B cell (primary cell): ENCODE results near the gene NOC2L. TPM values are rescaled to one million over a fixed set of nuclear protein-coding genes. Genes with fewer than 3 reads are reported as not detected.

Experiments
- ATAC-seq: fragments of 200-7000 bp; cut with Tn5 transposase; one replicate; pipeline ENCODE4 v1.10.0; 2021; ENCODE audit warnings: low read depth, mild to moderate bottlenecking, moderate number of reproducible peaks, moderate library complexity
- CTCF ChIA-PET: fragments of 350-600 bp; sonication (Branson Sonifier 250); formaldehyde crosslinking; loops from one replicate; lab custom pipeline; 2021; ENCODE audit warnings: antibody characterized with exemption, inconsistent platforms; lab: Charles Lee
- POLR2A ChIA-PET: fragments of 350-600 bp; sonication (Branson Sonifier 250); formaldehyde crosslinking; loops from one replicate; lab custom pipeline; 2021; ENCODE audit warnings: antibody characterized with exemption; lab: Charles Lee
- DNase-seq: peaks from one replicate; pipeline ENCODE4 v3.0.0; 2013
- H2AFZ ChIP-seq: 2 replicates; pipeline ENCODE4 v1.6.1; 2012; ENCODE audit warnings: mild to moderate bottlenecking, low read depth, low read length; ENCODE audit not compliant: insufficient read depth, poor library complexity, severe bottlenecking
- H3K27ac ChIP-seq, 2 donors: 1 replicate in 1 of 2; 2 replicates in 1 of 2; pipeline ENCODE4 v1.5.1; 2012 to 2013; ENCODE audit warnings: low read length in 2 of 2, mild to moderate bottlenecking in 2 of 2, moderate library complexity in 1 of 2
- H3K27me3 ChIP-seq, 4 experiments: fragments of 200-600 bp in 1 of 4; sonication (generic) in 1 of 4; replicated peaks in 1 of 4; 1 replicate in 2 of 4; 2 replicates in 2 of 4; pipeline versions ENCODE4 v1.6.1 to v1.7.0; 2013 to 2016; ENCODE audit warnings: low read length in 3 of 4, mild to moderate bottlenecking in 2 of 4, mixed read lengths in 1 of 4, moderate library complexity in 1 of 4; ENCODE audit not compliant: insufficient read depth in 4 of 4, control insufficient read depth in 3 of 4; ENCODE audit errors: control extremely low read depth in 1 of 4
- H3K36me3 ChIP-seq, 2 experiments: replicated peaks in 1 of 2; 1 replicate in 1 of 2; 2 replicates in 1 of 2; pipeline versions ENCODE4 v1.6.1 to v1.7.1; 2013; ENCODE audit warnings: low read length in 1 of 2; ENCODE audit not compliant: insufficient read depth in 2 of 2, control insufficient read depth in 1 of 2; ENCODE audit errors: control extremely low read depth in 1 of 2, extremely low read depth in 1 of 2
- H3K4me1 ChIP-seq, 2 donors: fragments of 200-600 bp in 1 of 2; sonication (generic) in 1 of 2; 1 replicate in 1 of 2; 2 replicates in 1 of 2; pipeline versions ENCODE4 v1.5.1 to v1.6.1; 2013 to 2017; ENCODE audit warnings: low read length in 2 of 2; ENCODE audit not compliant: control insufficient read depth in 2 of 2, insufficient read depth in 2 of 2
- H3K4me2 ChIP-seq: replicated peaks from 2 replicates; pipeline ENCODE3; 2012; ENCODE audit warnings: mild to moderate bottlenecking, low read depth, low read length; ENCODE audit not compliant: poor library complexity, severe bottlenecking
- H3K4me3 ChIP-seq, 5 experiments: fragments of 200-600 bp in 1 of 5; sonication (generic) in 1 of 5; 1 replicate in 3 of 5; 2 replicates in 2 of 5; pipeline versions ENCODE4 v1.5.1 to v1.7.0; 2011 to 2016; ENCODE audit warnings: low read length in 4 of 5, mild to moderate bottlenecking in 4 of 5, low read depth in 2 of 5, control low read depth in 1 of 5, moderate library complexity in 1 of 5; ENCODE audit not compliant: insufficient read depth in 1 of 5; ENCODE audit errors: control extremely low read depth in 1 of 5, extremely low read depth in 1 of 5
- H3K79me2 ChIP-seq: fragments of 200-600 bp; sonication (generic); one replicate; pipeline ENCODE4 v1.6.0; 2016; ENCODE audit warnings: low read length; ENCODE audit not compliant: control insufficient read depth, insufficient read depth
- H3K9ac ChIP-seq: fragments of 200-600 bp; sonication (generic); 2 replicates; pipeline ENCODE4 v1.6.1; 2017; ENCODE audit warnings: mild to moderate bottlenecking, low read length, moderate library complexity
- H3K9me3 ChIP-seq, 3 donors: one replicate each; pipeline versions ENCODE4 v1.6.1 to v1.7.1; 2013; ENCODE audit warnings: low read length in 2 of 3; ENCODE audit not compliant: control insufficient read depth in 2 of 3, insufficient read depth in 1 of 3; ENCODE audit errors: control extremely low read depth in 1 of 3
- H4K20me1 ChIP-seq: 2 replicates; pipeline ENCODE4 v1.6.0; 2012; ENCODE audit warnings: mild to moderate bottlenecking, low read length; ENCODE audit not compliant: insufficient read depth, control insufficient read depth, poor library complexity, severe bottlenecking
- H3K27ac Mint-ChIP-seq: one replicate; pipeline ENCODE4 v1.8.0; 2021; ENCODE audit warnings: mixed read lengths
- H3K27me3 Mint-ChIP-seq: one replicate; pipeline ENCODE4 v1.8.0; 2021; ENCODE audit warnings: mixed read lengths
- H3K4me1 Mint-ChIP-seq: one replicate; pipeline ENCODE4 v1.8.0; 2021; ENCODE audit warnings: mixed read lengths
- H3K4me3 Mint-ChIP-seq: one replicate; pipeline ENCODE4 v1.8.0; 2021; ENCODE audit warnings: mixed read lengths
- H3K9me3 Mint-ChIP-seq: one replicate; pipeline ENCODE4 v1.8.0; 2022; ENCODE audit warnings: mixed read lengths; ENCODE audit not compliant: insufficient read depth
- CTCF ChIP-seq: fragments of 200-600 bp; IDR thresholded peaks from one replicate; pipeline ENCODE4 v1.8.0; 2022; ENCODE audit warnings: antibody characterized with exemption, mild to moderate bottlenecking
- EZH2 ChIP-seq: IDR thresholded peaks from 2 replicates; pipeline ENCODE4 v1.6.1; 2012; ENCODE audit warnings: borderline replicate concordance, low read depth, mild to moderate bottlenecking, moderate library complexity, low read length; ENCODE audit not compliant: insufficient read depth, poor library complexity, severe bottlenecking
- WGBS: methylation state at CpG from one replicate; pipeline ENCODE4 v1.1.5; 2013; ENCODE audit warnings: missing lambda C conversion rate; ENCODE audit not compliant: insufficient coverage; 5-methylcytosine and 5-hydroxymethylcytosine counted together
- intact Hi-C: fragments of 100-400 bp; cut with micrococcal nuclease; formaldehyde crosslinking; loops from one replicate; pipeline ENCODE4 v1.10.0; 2022
- polyA plus RNA-seq: library from polyadenylated mRNA; depleted of rRNA; stranded (reverse); fragments of >200 nt; gene quantifications from 2 replicates; pipeline ENCODE4 v1.2.3, GENCODE V29; 2012
- total RNA-seq, 2 donors: library from RNA; stranded (reverse); fragments of 120-200 nt in 1 of 2; gene quantifications; 1 replicate in 1 of 2; 2 replicates in 1 of 2; pipeline versions ENCODE4 v1.2.3 to v1.2.4, GENCODE V29; 2013 to 2022

NOC2L gene
- total and polyA plus RNA-seq, 2 donors (not counting 1 experiment from before 2014, with no cell fraction given) = 48.0 to 64.1 TPM

GRCh38 chr1:983798-984475, 24.9 kb upstream of the NOC2L start:
- intact Hi-C loops = loop anchor here (2.0 kb wide), 1 partner anchor 307 kb away; no protein-coding TSS in a partner anchor
- no peaks in the 10 kb centered on the region for H3K9me3 ChIP-seq
- H2AFZ ChIP-seq = no peak overlapping the region
- H3K27ac Mint-ChIP-seq = no peak overlapping the region
- peak overlapping the region; percentile 33 for H3K4me2 ChIP-seq
- H3K27ac ChIP-seq = no peak overlapping the region
- CTCF ChIA-PET = interaction anchor here (0.6 to 3.8 kb wide), 23 partner anchors 10 to 457 kb away, joined by 3 to 32 read pairs (median 5); partner anchors contain the start of genes AGRN, CCNL2, ISG15 and PLEKHN1
- no peak overlapping the region for H3K4me3 Mint-ChIP-seq
- POLR2A ChIA-PET = interaction anchor here (0.8 kb wide), 1 partner anchor 80 kb away, joined by 3 read pairs; no protein-coding TSS in a partner anchor
- peak; percentile 73 for DNase-seq
- no peak overlapping the region for H3K9ac ChIP-seq
- H3K27me3 Mint-ChIP-seq = peaks cover 38% of the 10 kb centered on the region
- H3K27me3 ChIP-seq = peaks cover 0 to 22% (median 0%) of the 10 kb centered on the region in 4 experiments
- H3K4me1 Mint-ChIP-seq = no peaks in the 10 kb centered on the region
- no peak for TF ChIP-seq EZH2
- peak; percentile 90 for TF ChIP-seq CTCF
- no peaks in the 10 kb centered on the region for H4K20me1 ChIP-seq
- H3K4me1 ChIP-seq = peaks cover 0 to 3% of the 10 kb centered on the region in 2 donors
- peak; percentile 95 for ATAC-seq
- H3K36me3 ChIP-seq = no peaks in the 10 kb centered on the region
- 21% methylated on average over 23 of the region's 29 CpGs for WGBS
- no peaks in the 10 kb centered on the region for H3K79me2 ChIP-seq
- H3K4me3 ChIP-seq = no peak overlapping the region
- no peaks in the 10 kb centered on the region for H3K9me3 Mint-ChIP-seq
